GM10248 (cell line): Measurements from ENCODE around the gene MAPK9.
"Not testable (repeated sequence)": the region's sequence is repeated elsewhere in the genome, so short reads cannot be mapped to it uniquely, and the experiment has no call there.

Experiments used
- CTCF ChIA-PET: fragments of 300-600 bp; sonication (Branson Sonifier 250); formaldehyde crosslinking; extraction: SDS; loops from one replicate; lab custom pipeline; 2021; ENCODE audit warnings: antibody characterized with exemption; lab: Yijun Ruan, JAX
- POLR2A ChIA-PET: fragments of 350-650 bp; sonication (Branson Sonifier 250); formaldehyde crosslinking; extraction: SDS; loops from one replicate; lab custom pipeline; 2020; ENCODE audit warnings: antibody characterized with exemption; lab: Yijun Ruan, JAX
- DNase-seq: peaks from one replicate; pipeline ENCODE4 v3.0.0; 2012; ENCODE audit errors: extremely low spot score
- TF ChIP-seq, protein P1 (sequence below): IDR thresholded peaks from 2 replicates; pipeline ENCODE4 v1.5.1; 2012; ENCODE audit warnings: mild to moderate bottlenecking, low read depth; ENCODE audit errors: extremely low read depth, missing control alignments, control extremely low read depth

The MAPK9 gene

DNA sequence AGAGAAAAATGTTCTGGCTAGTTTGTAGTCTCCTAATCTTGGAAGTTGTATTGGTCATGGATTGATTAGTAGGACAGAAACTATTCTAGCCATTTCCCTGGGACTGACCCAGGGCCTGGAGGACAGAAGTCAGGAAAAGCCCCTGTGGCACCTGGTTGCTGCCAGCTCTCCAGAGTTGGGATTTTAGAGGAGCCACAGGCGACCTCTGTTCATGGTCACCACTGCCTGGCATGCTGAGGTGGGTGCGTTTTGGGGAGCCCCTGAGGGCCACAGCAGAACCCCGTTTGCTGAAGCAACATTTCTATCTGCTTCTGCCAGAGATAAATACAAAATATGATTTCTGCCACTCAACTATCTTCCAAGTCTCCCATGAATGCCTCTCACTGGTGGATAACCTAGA, 7.6 kb upstream of the MAPK9 start:
- POLR2A ChIA-PET = no interaction called here

DNA sequence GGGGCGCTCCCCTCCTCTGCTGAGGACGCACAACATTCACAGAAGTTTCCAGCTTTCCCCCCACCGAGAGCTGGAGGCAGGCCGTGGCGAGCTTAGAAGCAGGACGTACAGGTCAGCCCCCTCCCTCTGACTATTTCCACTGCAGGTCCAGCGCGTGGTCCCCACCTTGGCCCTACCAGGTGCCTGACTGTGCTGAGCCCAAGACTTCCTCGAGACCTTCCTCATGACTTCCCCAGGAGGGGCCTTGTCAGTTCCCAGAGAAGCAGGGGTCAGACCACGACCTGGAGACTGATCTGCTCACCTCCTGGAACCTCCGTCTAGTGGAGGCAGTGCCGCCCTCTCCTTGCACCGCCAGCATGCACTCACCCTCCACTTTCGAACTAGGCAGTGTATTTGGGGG, 7.1 kb upstream of the MAPK9 start:
- DNase-seq, POLR2A ChIA-PET: not testable (repeated sequence)
- CTCF ChIA-PET = interaction anchor here (1.0 to 9.3 kb wide), 2 partner anchors 16 to 30 kb away, joined by 5 to 50 read pairs; no protein-coding TSS in a partner anchor

More for the DNA sequence above, 7.6 kb upstream of the MAPK9 start:
- no peak for DNase-seq
- CTCF ChIA-PET = interaction anchor here (9.3 kb wide), 1 partner anchor 29 kb away, joined by 50 read pairs; no protein-coding TSS in a partner anchor
- TF ChIP-seq, protein P1, sequence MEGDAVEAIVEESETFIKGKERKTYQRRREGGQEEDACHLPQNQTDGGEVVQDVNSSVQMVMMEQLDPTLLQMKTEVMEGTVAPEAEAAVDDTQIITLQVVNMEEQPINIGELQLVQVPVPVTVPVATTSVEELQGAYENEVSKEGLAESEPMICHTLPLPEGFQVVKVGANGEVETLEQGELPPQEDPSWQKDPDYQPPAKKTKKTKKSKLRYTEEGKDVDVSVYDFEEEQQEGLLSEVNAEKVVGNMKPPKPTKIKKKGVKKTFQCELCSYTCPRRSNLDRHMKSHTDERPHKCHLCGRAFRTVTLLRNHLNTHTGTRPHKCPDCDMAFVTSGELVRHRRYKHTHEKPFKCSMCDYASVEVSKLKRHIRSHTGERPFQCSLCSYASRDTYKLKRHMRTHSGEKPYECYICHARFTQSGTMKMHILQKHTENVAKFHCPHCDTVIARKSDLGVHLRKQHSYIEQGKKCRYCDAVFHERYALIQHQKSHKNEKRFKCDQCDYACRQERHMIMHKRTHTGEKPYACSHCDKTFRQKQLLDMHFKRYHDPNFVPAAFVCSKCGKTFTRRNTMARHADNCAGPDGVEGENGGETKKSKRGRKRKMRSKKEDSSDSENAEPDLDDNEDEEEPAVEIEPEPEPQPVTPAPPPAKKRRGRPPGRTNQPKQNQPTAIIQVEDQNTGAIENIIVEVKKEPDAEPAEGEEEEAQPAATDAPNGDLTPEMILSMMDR = no peak

DNA sequence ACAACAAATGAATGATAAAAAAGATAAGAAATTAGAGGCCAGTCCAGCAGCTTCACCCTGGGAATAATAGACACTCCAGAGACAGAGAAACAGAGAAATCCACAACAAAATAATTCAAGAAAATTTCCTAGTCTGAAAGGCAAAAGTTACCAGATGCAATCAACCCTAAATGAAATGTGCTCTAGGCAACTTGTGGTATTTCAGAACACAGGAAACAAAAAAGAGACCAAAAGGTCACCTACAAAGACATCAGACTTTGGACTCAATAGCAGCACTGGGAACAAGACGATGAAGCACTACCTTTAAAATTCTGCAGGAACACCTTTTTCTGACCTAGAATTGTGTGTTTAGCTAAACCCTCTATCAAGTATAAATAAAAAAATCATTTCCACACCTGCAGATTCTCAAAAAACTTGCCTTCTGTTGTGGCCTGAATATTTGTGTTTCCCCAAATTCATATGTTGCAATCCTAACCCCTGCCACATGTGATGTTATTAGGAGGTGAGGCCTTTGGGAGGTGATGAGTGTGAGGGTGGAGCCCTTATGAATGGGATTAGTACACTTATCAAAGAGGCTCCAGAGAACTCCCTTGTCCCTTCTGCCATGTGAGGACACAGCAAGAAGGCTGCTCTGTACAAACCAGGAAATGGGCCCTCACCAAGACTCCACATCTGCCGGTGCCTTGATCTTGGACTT, 5.9 kb upstream of the MAPK9 start:
- ChIA-PET POLR2A (no interaction called here), CTCF (interaction anchor here (1.0 kb wide), 1 partner anchor 17 kb away, joined by 5 read pairs; no protein-coding TSS in a partner anchor)
- no peak for DNase-seq
- TF ChIP-seq, protein P1 = no peak

DNA sequence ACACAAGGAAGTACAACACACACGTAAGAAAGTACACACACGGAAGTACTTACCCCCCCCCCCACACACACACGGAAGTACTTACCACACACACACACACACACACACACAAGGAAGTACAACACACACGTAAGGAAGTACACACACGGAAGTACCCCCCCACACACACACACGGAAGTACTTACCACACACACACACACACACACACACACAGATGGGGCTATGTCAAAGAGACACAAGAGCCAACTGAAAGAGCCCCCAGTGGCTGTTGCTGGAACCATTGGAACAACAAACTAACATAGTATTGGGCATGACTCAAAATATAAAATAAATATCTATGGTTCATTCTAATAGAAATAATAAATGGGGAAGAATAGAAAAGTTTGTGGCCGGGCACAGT, 4.9 kb upstream of the MAPK9 start:
- CTCF ChIA-PET = interaction anchor here (1.4 to 5.1 kb wide), 4 partner anchors 32 to 174 kb away, joined by 3 to 73 read pairs (median 26); no protein-coding TSS in a partner anchor
- POLR2A ChIA-PET = no interaction called here
- no peak for DNase-seq
- TF ChIP-seq, protein P1 = no peak

DNA sequence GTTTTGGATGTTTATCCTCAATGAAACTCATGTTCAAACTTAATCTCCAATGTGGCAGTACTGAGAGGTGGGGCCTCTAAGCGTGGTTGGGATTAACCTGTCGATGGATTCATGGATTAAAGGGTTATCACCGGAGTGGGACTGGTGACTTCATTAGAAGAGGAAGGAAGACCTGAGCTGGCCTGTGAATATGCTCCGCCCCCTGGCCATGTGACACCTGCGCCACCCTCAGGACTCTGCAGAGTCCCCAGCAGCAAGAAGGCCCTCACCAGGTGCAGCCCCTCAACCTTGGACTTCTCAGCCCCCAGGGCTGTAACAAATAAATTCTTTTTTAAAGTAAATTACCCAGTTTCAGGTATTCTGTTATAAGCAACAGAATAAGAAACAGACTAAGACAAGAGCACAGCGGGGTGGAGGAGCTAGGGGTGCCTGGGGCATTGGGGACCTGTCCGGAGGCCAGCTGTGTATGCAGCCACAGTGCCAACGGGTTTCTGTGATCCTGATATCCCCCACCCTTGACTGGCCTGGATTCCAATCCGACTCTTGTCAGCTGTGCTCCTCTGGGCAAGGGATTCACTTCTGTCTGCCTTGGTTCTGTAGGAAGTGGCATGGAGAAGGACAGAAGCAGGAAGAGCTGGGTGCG, 3.2 kb upstream of the MAPK9 start:
- TF ChIP-seq, protein P1 = no peak
- POLR2A ChIA-PET = no interaction called here
- DNase-seq = no peak
- CTCF ChIA-PET = interaction anchor here (0.9 to 7.1 kb wide), 17 partner anchors 10 to 311 kb away, joined by 3 to 73 read pairs (median 14); no protein-coding TSS in a partner anchor

DNA sequence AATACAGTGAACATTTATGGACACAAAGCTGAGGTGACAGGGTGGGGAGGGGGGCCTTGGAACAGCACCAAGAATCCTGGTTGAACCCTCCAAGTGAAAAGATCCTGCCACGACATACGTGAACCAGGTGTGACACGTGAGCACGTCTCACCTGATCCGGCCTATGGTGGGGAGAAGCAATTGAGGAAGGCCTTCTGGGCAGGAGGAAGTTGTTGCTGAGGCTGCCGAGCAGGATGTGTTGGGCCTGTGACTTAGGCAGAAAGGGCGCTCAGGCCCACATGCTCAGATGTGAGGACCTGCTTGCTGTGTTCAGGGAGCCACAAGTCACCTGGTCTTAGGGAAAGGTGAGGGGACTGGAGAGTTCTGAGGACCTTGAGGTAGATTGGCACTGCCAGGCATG, 2.5 kb upstream of the MAPK9 start:
- ChIA-PET CTCF (interaction anchor here (0.8 to 7.1 kb wide), 18 partner anchors 10 to 312 kb away, joined by 3 to 73 read pairs (median 14); no protein-coding TSS in a partner anchor), POLR2A (no interaction called here)
- DNase-seq = no peak
- TF ChIP-seq, protein P1 = no peak
